GM12864 (cell line): Measurements from ENCODE around the gene ETNK2.

ENCODE experiments used
- DNase-seq: peaks from one replicate; pipeline ENCODE4 v3.0.0-alpha.2; 2011; ENCODE audit warnings: low read depth
- H3K4me3 ChIP-seq: 2 replicates; pipeline ENCODE4 v1.5.1; 2011; ENCODE audit warnings: mild to moderate bottlenecking, low read depth, low read length, control low read depth
- CTCF ChIP-seq: IDR thresholded peaks from 2 replicates; pipeline ENCODE4 v1.5.1; 2011; ENCODE audit warnings: low read depth, mild to moderate bottlenecking, moderate library complexity, low read length, control low read depth, inconsistent platforms; ENCODE audit errors: missing control alignments

ETNK2 gene

GRCh38 chr1:204190212-204191211, 38.7 kb upstream of the ETNK2 start:
- no peak overlapping the region for H3K4me3 ChIP-seq
- DNase-seq = no peak
- no peak for TF ChIP-seq CTCF

GRCh38 chr1:204188959-204189639, 37.3 kb upstream of the ETNK2 start:
- no peak for TF ChIP-seq CTCF
- no peak for DNase-seq
- H3K4me3 ChIP-seq = no peak overlapping the region

- no peak overlapping the region for H3K4me3 ChIP-seq
- DNase-seq = no peak
- TF ChIP-seq CTCF = no peak
Measured at GRCh38 chr1:204186597-204186996, 34.8 kb upstream of the ETNK2 start.

- no peak for DNase-seq
- H3K4me3 ChIP-seq = no peak overlapping the region
- no peak for TF ChIP-seq CTCF
Measured at GRCh38 chr1:204181116-204181515, 29.3 kb upstream of the ETNK2 start.

GRCh38 chr1:204180133-204180532, 28.3 kb upstream of the ETNK2 start:
- no peak overlapping the region for H3K4me3 ChIP-seq
- DNase-seq = no peak
- no peak for TF ChIP-seq CTCF

GRCh38 chr1:204178487-204179281, 26.8 kb upstream of the ETNK2 start:
- no peak for TF ChIP-seq CTCF
- no peak for DNase-seq
- H3K4me3 ChIP-seq = no peak overlapping the region
